CD4-positive, alpha-beta T cell (primary cell): ENCODE results near the gene TBL1X. TPM values are rescaled to one million over a fixed set of nuclear protein-coding genes. Genes with fewer than 3 reads are reported as not detected.

Source experiments
- ATAC-seq: fragments of 200-7000 bp; cut with Tn5 transposase; one replicate; pipeline ENCODE4 v1.10.0; 2022; ENCODE audit warnings: mild to moderate bottlenecking; ENCODE audit not compliant: poor library complexity
- CTCF ChIA-PET: fragments of 350-600 bp; sonication (Branson Sonifier 250); formaldehyde crosslinking; loops from one replicate; lab custom pipeline; 2021; ENCODE audit warnings: antibody characterized with exemption, inconsistent platforms; lab: Charles Lee
- POLR2A ChIA-PET: fragments of 350-600 bp; sonication (Branson Sonifier 250); formaldehyde crosslinking; loops from one replicate; lab custom pipeline; 2021; ENCODE audit warnings: antibody characterized with exemption, inconsistent platforms; lab: Charles Lee
- DNase-seq, 14 experiments: peaks; one replicate each; pipeline ENCODE4 v3.0.0-alpha.2; 2013 to 2020; ENCODE audit warnings: mixed read lengths in 2 of 14
- H3K27ac ChIP-seq, 2 donors: one replicate each; pipeline versions ENCODE4 v1.5.1 to v1.7.0; 2013; ENCODE audit warnings: low read length in 2 of 2, low read depth in 1 of 2, mild to moderate bottlenecking in 1 of 2
- H3K27me3 ChIP-seq, 2 experiments: 1 replicate in 1 of 2; 2 replicates in 1 of 2; pipeline versions ENCODE4 v1.6.1 to v1.7.0; 2013; ENCODE audit warnings: low read length in 2 of 2, control low read depth in 1 of 2, mild to moderate bottlenecking in 1 of 2, moderate library complexity in 1 of 2; ENCODE audit not compliant: insufficient read depth in 2 of 2, control insufficient read depth in 1 of 2
- H3K36me3 ChIP-seq: one replicate; pipeline ENCODE4 v1.6.1; 2013; ENCODE audit warnings: low read length, control low read depth; ENCODE audit not compliant: insufficient read depth
- H3K4me1 ChIP-seq: one replicate; pipeline ENCODE4 v1.6.1; 2013; ENCODE audit warnings: low read length, control low read depth; ENCODE audit not compliant: insufficient read depth
- H3K4me3 ChIP-seq: one replicate; pipeline ENCODE4 v1.5.1; 2013; ENCODE audit warnings: mild to moderate bottlenecking, low read length, moderate library complexity
- H3K9me3 ChIP-seq, 2 experiments: 1 replicate in 1 of 2; 2 replicates in 1 of 2; pipeline versions ENCODE4 v1.6.1 to v1.7.0; 2013; ENCODE audit warnings: low read length in 2 of 2, mild to moderate bottlenecking in 2 of 2, control low read depth in 1 of 2, moderate library complexity in 1 of 2; ENCODE audit not compliant: control insufficient read depth in 1 of 2, insufficient read depth in 1 of 2
- H3K27ac Mint-ChIP-seq: one replicate; pipeline ENCODE4 v1.8.0; 2020; ENCODE audit warnings: mixed read lengths
- H3K27me3 Mint-ChIP-seq: one replicate; pipeline ENCODE4 v1.8.0; 2021; ENCODE audit warnings: mixed read lengths
- H3K36me3 Mint-ChIP-seq: one replicate; pipeline ENCODE4 v1.8.0; 2021; ENCODE audit warnings: low read depth, mixed read lengths
- H3K4me1 Mint-ChIP-seq: one replicate; pipeline ENCODE4 v1.8.0; 2021; ENCODE audit warnings: low read depth, mixed read lengths
- H3K4me3 Mint-ChIP-seq: one replicate; pipeline ENCODE4 v1.8.0; 2020; ENCODE audit warnings: mild to moderate bottlenecking, mixed read lengths
- H3K9me3 Mint-ChIP-seq: one replicate; pipeline ENCODE4 v1.8.0; 2020; ENCODE audit warnings: mixed read lengths
- CTCF ChIP-seq: fragments of 200-600 bp; IDR thresholded peaks from one replicate; pipeline ENCODE4 v1.8.0; 2022; ENCODE audit warnings: antibody characterized with exemption, mild to moderate bottlenecking
- intact Hi-C, 2 experiments: fragments of 100-400 bp; cut with DNase I in 1 of 2; cut with micrococcal nuclease in 1 of 2; formaldehyde crosslinking; loops; one replicate each; pipeline versions ENCODE4 v1.15.1 to v1.9.0; 2023 to 2025; cut with DNase I, micrococcal nuclease
- total RNA-seq, 174 experiments: library from RNA in 2 of 174; stranded (reverse) in 2 of 174; gene quantifications; one replicate each; pipeline ENCODE4 v1.2.3 and lab custom pipeline; 2021 to 2026

The TBL1X gene
- total RNA-seq, 2 experiments from 2014 or later, result 17.4 to 19.2 TPM

DNA sequence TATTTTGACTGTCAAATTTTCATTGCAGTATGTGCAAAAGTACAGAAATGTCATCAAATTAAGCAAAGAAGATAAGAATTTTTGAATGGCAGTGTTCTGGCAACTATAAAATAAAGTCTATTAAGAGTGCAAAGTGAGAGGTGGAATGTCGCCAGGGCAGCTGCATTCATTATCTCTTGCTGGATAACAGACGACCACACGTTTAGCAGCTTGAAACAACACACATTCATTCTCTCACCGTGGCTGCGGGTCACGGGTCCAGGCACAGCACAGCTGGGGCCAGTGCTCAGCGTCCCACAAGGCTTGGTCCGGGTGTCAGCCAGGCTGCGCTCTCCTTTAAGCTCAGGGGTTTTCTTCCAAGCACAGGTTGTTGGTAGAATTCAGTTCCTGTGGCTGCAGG lies 186.9 kb downstream of the TBL1X start:
- Histone ChIP-seq H3K27ac (no peak overlapping the region), H3K27me3 (no peaks in the 10 kb centered on the region), H3K4me3 (no peak overlapping the region), H3K9me3 (no peaks in the 10 kb centered on the region), H3K4me1 (no peaks in the 10 kb centered on the region), H3K36me3 (peaks cover 6% of the 10 kb centered on the region)
- no peak for TF ChIP-seq CTCF
- Mint-ChIP-seq H3K4me3 (no peak overlapping the region), H3K27ac (no peak overlapping the region), H3K4me1 (no peaks in the 10 kb centered on the region), H3K27me3 (no peaks in the 10 kb centered on the region), H3K36me3 (peaks cover 22% of the 10 kb centered on the region), H3K9me3 (no peaks in the 10 kb centered on the region)
- intact Hi-C loops, result no loop called here
- ATAC-seq (no peak), DNase-seq (no peak)
- ChIA-PET CTCF (no interaction called here), POLR2A (no interaction called here)

- DNase-seq (no peak), ATAC-seq (no peak)
- Mint-ChIP-seq H3K27me3 (no peaks in the 10 kb centered on the region), H3K27ac (no peak overlapping the region), H3K36me3 (peaks cover 31% of the 10 kb centered on the region), H3K4me1 (no peaks in the 10 kb centered on the region), H3K4me3 (no peak overlapping the region), H3K9me3 (no peaks in the 10 kb centered on the region)
- peaks cover 16% of the 10 kb centered on the region for H3K36me3 ChIP-seq
- ChIA-PET CTCF (no interaction called here), POLR2A (no interaction called here)
- TF ChIP-seq CTCF, result no peak
- H3K27me3 ChIP-seq, result no peaks in the 10 kb centered on the region
- no peaks in the 10 kb centered on the region for H3K9me3 ChIP-seq
- intact Hi-C loops, result no loop called here
- H3K4me3 ChIP-seq, result no peak overlapping the region
- no peak overlapping the region for H3K27ac ChIP-seq
- no peaks in the 10 kb centered on the region for H3K4me1 ChIP-seq
Observed at GRCh38 chrX:9654929-9655328, 190.1 kb downstream of the TBL1X start.

DNA sequence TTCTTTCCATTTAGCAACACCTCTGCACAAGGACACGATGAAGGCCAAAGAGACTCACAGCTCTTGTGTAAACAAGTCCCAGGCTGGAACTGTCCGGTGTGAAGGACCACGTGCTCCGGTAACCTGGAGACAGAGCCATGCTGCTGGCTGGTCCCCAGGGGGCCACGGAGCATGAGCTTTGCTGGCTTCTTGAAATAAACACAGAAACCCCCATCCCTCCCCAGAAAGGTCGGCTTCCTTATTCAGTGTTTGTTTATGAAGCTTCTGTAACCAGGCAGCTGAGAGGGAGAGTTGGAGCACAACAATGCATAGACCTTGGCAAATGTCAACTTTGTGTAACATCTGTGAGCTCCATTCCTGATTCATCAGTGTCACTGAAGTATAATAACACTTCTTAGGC lies 191.4 kb downstream of the TBL1X start:
- no peak overlapping the region for H3K27ac Mint-ChIP-seq
- CTCF ChIA-PET, result no interaction called here
- no peaks in the 10 kb centered on the region for H3K27me3 ChIP-seq

More for the DNA sequence above, 191.4 kb downstream of the TBL1X start:
- no peak for ATAC-seq
- Mint-ChIP-seq H3K27me3 (no peaks in the 10 kb centered on the region), H3K4me3 (no peak overlapping the region), H3K9me3 (no peaks in the 10 kb centered on the region), H3K4me1 (no peaks in the 10 kb centered on the region), H3K36me3 (peaks cover 31% of the 10 kb centered on the region)
- intact Hi-C loops, result no loop called here
- TF ChIP-seq CTCF, result no peak
- DNase-seq, result no peak
- Histone ChIP-seq H3K4me1 (no peaks in the 10 kb centered on the region), H3K27ac (no peak overlapping the region), H3K36me3 (peaks cover 16% of the 10 kb centered on the region), H3K4me3 (no peak overlapping the region), H3K9me3 (no peaks in the 10 kb centered on the region)
- POLR2A ChIA-PET, result no interaction called here
